Transverse colon (tissue), 4 donors: ENCODE data around the gene OAS2.

ENCODE experiments used
- EP300 ChIP-seq: sonication (generic); formaldehyde crosslinking; IDR thresholded peaks from one replicate; pipeline ENCODE4 v1.6.1; 2017; ENCODE audit warnings: antibody characterized with exemption, low read depth
- POLR2A ChIP-seq: fragments of 450-650 bp; IDR thresholded peaks from one replicate; pipeline ENCODE4 v1.6.1; 2016; ENCODE audit warnings: antibody characterized with exemption, mild to moderate bottlenecking, moderate library complexity
- POLR2AphosphoS5 ChIP-seq, 3 donors: sonication (generic); formaldehyde crosslinking; IDR thresholded peaks; one replicate each; pipeline ENCODE4 v1.6.1; 2016; ENCODE audit warnings: antibody characterized with exemption in 3 of 3
- TF ChIP-seq, protein P1 (sequence below), 5 experiments: fragments of 200-600 bp in 3 of 5; fragments of 450-650 bp in 2 of 5; sonication (generic) in 3 of 5; IDR thresholded peaks; 1 replicate in 2 of 5; 2 replicates in 3 of 5; pipeline ENCODE4 v1.5.1; 2016 to 2017; ENCODE audit warnings: antibody characterized with exemption in 5 of 5, inconsistent platforms in 3 of 5, mild to moderate bottlenecking in 2 of 5, moderate library complexity in 1 of 5

DNA sequence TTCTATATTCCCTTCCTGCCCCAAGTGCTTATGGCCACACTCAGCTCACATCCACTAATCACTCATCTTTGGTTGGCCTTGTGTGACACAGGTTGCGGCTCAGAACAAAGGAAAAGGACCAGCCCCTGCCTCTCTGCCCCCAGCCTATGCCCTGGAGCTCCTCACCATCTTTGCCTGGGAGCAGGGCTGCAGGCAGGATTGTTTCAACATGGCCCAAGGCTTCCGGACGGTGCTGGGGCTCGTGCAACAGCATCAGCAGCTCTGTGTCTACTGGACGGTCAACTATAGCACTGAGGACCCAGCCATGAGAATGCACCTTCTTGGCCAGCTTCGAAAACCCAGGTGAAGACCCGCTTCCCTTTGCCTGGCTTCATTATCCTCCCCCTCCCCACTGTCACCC lies 15.8 kb upstream of the OAS2 start:
- TF ChIP-seq, protein P1, sequence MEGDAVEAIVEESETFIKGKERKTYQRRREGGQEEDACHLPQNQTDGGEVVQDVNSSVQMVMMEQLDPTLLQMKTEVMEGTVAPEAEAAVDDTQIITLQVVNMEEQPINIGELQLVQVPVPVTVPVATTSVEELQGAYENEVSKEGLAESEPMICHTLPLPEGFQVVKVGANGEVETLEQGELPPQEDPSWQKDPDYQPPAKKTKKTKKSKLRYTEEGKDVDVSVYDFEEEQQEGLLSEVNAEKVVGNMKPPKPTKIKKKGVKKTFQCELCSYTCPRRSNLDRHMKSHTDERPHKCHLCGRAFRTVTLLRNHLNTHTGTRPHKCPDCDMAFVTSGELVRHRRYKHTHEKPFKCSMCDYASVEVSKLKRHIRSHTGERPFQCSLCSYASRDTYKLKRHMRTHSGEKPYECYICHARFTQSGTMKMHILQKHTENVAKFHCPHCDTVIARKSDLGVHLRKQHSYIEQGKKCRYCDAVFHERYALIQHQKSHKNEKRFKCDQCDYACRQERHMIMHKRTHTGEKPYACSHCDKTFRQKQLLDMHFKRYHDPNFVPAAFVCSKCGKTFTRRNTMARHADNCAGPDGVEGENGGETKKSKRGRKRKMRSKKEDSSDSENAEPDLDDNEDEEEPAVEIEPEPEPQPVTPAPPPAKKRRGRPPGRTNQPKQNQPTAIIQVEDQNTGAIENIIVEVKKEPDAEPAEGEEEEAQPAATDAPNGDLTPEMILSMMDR (IDR thresholded peaks at IDR 0.05) = no peak
- TF ChIP-seq POLR2A (no peak), POLR2AphosphoS5 (IDR thresholded peaks at IDR 0.05) (no peak), EP300 (no peak)
